HG02571 (cell line): ENCODE measurements around the gene KCNK17.

Experiments used
- ATAC-seq: cut with Tn5 transposase; IDR thresholded peaks from one replicate; pipeline ENCODE4 v1.9.1; 2021; ENCODE audit warnings: mild to moderate bottlenecking, moderate library complexity; ENCODE audit not compliant: unreplicated experiment

KCNK17 gene

DNA sequence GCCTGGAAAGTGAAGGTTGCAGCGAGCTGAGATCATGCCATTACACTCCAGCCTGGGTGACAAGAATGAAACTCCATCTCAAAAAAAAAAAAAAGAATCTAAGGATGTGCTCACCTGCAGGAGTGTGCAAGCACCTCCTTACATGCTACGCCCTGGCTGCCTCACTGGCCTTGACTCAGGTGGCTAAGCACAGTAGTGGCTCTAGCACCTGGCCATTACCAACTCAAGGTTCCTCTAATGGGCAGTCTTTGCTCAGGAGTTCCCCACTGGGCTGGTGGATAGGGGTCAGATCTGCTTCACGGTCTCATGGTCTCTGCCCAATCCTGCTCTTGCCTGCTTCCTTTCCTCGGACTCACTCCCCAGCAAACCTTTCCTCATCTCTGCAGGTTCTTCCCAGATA is 39.7 kb downstream of the KCNK17 start:
- ATAC-seq: no peak

DNA sequence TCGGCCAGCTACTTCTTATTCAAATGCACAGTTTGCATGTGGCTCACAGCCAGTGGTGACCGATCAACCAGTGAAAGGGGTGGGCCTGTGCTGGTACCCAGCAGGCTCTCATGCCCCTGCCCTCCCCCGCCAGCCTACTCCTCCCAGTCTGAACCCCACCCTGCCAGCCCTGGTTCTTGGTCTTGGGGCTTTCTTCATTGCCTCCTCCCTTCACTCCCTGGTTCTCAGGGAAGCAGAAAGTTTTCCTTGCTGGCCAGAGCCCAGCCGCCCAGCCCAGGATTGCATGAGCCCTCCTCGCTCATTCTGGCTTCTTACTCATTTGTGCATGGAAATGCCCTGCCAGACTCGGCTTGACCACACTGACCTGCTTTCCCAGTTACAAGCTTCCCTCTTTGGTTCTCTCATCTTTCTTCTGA is 40.8 kb downstream of the KCNK17 start:
- no peak for ATAC-seq

DNA sequence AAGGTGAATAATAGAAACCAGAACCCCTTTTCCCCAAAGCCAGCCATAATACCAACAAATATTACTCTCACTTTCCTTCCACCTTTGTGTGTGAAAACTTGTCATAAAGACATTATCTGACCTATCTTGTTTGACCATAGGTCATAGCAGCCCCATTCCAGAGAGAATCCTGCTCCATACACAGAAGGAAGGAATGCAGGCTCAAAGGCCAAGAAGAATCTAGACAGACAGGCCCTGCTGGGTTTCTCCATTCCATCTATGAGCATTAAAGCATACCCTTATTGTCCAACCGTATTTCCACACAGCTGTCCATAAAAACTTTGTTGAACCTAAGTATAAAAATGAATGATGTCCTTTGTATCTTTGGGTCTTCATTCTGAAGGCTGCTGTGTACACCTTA is 44.3 kb downstream of the KCNK17 start:
- no peak for ATAC-seq

DNA sequence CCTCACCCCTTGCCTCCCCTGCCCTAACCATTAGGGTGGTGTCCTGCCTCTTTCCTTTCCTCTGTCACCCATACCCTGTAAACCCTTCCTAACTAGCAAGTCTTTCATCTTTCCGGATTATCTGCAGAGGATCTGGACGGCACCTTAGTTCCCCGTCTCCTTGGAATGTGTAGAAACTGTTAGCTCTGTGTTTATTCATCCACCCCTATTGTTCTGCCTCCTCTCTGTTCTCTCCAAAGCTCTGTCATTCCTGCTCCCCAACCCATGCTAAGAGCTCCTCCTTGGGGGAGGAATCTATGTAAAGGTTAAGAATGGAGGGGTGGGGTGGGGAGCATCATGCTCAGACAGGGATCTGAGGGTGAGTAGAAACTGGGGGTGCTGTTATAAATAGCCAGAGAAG is 45.5 kb downstream of the KCNK17 start:
- no peak for ATAC-seq

DNA sequence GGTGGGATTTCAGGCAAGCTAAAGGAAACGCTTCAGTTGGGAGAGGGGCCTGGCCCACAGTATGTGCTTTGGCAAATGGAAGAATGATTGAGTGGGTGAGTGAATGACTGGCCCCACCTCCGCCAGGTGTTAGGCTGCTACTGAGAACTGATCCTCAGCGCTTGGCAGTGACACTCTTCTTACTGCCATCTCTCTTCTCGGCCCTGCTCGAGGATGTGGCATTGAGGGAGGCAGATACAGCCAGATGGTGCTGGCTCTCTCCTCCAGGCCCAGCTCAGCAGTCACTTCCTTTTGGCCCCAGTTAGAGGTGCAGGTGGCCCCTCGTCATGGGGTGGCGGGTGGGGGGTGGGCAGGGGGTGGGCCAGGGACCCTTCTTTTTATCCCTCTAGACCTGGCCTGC is 46.0 kb downstream of the KCNK17 start:
- ATAC-seq: no peak

DNA sequence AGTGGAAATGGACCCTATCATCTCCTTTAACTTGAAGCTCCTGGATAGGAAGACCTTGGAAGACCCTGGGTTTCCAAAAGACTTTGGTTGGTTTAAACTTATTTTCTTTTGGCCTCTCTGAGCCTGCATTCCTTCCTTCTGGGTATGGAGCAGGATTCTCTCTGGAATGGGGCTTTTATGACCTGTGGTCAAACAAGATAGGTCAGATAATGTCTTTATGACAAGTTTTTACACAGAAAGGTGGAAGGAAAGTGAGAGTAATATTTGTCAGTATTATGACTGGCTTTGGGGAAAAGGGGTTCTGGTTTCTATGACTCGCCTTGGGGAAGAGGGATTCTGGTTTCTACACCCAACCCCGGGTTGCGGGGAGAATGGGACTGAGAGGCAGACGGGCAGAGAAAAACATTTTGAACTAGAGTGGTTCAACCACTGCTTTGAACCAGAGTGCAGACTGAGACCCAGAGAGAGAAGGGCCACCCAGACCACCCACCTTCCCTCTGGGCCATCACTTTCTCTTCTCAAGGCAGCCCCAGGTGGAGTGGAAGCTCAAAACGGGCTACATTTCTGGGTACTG is 47.4 kb downstream of the KCNK17 start:
- ATAC-seq: no peak

DNA sequence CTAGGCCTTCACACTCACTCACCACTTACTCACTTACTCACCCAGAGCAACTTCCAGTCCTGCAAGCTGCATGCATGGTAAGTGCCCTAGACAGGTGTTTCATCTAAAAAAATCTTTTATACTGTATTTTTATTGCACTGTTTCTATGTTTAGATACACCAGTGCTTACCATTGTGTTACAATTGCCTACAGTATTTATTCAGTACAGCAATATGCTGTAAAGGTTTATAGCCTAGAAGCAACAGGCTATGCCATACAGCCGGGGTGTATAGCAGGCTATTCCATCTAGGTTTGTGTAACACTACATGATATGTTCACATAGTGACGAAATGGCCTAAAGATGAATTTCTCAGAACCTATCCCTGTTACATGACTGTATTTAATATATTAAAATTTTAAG is 47.8 kb downstream of the KCNK17 start:
- no peak for ATAC-seq

DNA sequence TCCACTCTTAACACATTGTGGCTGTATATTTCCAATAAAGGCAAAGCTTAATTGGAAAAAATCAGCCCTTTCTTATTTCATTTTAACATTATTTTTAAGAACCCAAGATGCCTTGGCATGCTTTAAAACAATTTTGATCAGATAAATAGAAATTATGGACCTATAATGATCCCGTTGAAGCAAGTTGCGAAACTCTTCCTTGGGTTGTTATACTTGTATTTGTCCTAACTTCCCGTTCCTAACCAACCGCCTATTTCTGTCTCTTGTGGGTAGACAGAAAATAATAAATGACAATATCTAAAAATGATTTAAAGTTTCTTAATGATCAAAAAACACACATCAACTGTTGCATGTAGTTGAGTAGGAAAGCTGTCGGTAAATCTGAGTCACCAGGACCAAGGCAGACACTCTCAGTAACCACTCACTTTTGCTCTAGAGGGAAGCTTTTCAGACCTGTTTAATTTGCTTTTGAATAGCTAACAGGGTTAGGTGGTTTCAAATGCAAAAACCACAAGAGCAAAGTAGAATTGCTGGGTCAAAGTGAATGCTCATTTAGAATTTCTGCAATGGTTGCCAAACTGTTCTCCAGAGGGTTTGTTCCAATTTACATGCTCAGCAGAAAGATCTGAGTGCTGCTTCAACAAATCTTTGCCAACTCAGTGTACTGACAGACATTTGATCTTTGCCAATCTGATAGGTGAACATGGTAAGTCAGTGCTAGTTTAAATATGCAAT is 50.7 kb downstream of the KCNK17 start:
- ATAC-seq: no peak

DNA sequence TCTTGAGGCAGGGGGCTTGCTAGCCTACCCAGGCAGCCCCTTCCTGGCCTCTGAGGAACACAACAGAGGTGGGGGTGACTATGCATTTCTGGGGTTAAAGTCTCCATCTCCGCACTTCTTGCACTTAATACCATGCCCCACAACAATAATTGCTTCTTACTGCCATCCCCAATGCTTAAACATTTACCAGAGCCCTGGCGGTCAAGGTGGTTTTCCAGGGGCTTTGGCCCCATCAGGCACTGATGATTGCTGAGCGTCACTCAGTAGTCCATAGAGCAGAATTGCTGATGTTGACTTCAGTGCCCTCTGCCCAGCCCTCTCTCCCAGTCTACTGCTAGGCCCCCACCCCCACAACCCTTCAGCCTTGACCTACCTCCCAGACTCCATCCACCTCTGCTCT is 52.5 kb downstream of the KCNK17 start:
- ATAC-seq: no peak

DNA sequence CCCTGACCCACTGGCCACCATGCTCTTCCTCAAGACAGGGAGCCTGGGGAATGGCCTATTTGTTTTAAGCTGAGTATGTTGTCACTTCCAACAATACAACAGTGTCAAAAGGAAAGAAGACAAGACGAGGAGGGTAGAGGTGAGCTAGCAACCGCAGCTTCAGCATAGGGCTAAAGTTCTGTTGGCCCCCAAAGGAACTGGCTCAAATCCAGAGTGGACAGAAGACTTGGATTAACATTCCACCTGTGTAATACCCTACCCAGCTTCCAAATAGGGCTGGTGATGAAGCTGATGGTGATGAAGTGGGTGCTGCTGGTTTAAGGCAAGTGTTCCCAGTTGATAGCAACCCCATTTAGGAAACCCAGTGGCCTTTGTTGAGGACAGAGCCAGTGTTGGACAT is 53.3 kb downstream of the KCNK17 start:
- ATAC-seq: no peak

DNA sequence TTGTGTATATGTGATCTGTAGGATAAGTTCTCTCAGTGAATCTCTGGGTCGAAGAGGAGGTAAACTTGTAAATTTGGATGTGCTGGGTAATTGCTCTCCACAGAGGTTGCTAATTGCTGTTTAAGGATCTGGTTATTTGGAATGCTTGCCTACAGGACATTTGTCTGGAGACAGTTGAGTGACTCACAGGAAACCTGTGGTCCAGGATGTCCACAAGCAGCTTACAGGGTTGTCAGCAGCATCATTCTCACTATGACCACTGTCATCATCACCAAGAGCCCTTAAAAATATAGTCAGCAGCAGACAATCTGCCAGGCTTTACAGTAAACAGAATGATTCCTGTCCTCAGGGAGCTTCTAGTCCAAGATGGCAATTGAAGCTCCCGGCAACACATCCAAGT is 53.8 kb downstream of the KCNK17 start:
- no peak for ATAC-seq

DNA sequence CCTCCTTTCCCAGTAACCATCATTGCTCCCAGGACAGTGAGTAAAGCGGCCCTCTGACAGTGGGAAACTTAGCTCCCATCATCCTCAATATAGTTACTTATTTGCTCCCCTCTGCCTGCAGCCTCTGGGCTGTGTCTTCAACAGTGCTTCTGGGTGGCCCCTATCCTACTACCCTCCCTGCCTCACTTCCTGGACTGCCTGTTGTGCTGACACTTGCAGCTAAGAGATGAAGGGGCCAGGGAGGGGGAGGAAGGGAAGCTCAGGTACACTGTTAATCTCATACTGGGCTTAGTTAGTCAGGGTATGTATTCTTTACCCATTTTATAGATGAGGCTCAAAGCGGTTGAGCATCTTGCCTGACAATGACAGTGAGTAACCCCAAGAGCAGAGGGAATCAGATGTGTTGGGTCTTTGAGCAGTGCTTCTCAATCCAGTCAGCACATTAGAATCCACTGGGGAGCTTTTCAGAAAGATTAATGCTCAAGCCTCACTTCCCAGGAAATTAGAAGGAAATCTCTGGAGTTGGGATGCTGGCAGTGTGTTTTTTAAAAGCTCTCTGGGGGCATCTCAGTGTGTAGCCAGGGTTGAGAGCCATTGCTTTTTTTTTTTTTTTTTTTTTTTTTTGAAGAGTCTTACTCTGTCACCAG is 57.8 kb downstream of the KCNK17 start:
- ATAC-seq: no peak

DNA sequence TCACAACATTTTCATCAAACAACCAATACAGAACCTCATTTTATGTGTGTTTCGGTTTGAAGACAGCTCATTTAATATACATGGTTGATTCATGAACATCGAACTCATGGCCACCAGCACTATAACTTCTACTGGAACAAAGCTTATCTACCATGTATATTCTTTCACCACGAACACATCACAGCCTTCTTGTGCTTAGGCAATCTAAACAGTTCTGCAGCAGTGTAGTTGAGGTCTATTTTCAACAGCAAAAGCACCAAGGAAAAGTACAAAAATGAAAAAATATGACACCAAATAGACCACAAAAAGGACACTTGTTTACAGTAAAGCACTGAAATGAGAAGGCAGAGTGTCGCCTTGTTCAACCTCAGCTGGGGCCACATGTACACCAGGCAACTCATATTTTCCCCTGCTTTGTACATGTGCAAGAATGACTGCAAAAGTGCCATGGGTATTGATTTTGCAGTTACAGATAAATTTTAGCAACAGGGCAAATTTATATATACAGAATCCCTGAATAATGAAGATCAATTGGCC is 59.2 kb downstream of the KCNK17 start:
- ATAC-seq: no peak

DNA sequence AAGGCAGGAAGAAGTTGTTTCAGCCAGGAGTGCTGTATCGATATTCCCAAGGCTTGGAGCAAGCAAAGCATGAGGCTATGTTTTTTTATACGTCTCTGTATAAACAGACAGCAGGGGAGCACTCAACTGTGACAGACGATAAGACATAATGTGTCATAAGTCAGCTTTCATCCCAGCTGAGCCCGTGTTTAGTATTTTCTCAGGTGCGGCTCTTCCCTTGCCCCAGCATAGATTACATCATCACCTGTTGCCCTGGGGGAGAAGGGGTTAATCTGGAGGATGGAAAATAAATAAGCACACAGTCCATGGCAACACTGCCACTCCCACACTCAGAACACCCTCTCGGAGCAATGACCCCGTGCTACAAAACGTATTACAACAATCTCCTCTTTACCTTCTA is 62.8 kb downstream of the KCNK17 start:
- ATAC-seq: no peak

DNA sequence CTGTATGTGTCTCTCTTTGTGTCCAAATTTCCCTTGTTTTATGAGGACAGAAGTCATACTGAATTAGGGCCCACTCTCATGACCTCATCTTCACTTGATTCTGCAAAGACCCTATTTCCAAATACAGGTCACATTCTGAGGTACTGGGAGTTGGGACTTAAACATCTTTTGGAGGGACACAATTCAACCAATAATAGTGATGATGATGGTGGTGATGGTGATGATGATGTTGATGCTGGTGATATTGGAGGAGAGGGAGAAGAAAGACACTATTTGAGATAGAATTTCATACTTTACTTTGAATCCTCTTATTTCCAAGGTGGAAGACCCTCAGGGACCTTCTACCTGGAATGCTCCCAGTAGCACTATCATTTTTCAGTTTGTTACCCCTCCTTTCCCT is 63.7 kb downstream of the KCNK17 start:
- no peak for ATAC-seq

DNA sequence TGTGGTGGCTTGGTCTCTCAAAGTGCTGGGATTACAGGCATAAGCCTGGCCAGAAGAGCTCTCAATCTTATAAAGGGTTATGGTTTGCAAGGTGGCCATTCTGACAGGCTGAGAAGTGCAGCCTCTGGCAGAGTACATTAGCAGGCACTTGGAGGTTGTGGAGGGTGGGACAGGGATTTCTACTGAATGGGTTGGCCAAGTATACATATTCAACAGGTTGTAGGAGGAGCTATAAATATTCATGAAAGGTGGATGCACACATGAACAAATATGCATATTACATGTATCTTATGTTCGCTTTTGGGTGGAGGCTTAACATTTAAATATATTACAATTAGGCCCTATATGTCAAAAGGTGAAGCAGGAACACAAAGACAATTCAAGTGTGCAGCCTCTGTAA is 64.9 kb downstream of the KCNK17 start:
- ATAC-seq: no peak
